Measurements from ENCODE around the gene KRT25.
"Not testable (repeated sequence)": the region's sequence is repeated elsewhere in the genome, so short reads cannot be mapped to it uniquely, and the experiment has no call there.

KRT25 gene

DNA sequence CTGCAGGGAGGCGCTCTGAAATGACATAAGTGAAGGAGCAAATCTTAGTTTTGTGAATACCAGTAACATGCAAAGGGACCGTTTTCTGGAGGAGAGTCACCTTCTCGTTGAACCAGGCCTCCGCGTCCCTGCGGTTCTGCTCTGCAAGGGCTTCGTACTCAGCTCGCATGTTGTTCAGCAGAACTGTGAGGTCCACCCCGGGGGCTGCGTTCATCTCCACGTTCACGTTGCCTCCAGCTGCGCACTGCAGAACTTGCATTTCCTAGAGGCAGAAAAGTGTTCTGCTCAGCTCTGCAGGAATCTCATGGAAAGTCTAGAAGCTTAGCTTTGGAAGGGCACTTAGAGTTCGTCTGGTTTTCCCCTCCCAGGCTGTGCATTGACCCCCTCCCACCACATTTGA, 4.1 kb downstream of the KRT25 start:
- ATAC-seq (no peak), DNase-seq (no peak)

DNA sequence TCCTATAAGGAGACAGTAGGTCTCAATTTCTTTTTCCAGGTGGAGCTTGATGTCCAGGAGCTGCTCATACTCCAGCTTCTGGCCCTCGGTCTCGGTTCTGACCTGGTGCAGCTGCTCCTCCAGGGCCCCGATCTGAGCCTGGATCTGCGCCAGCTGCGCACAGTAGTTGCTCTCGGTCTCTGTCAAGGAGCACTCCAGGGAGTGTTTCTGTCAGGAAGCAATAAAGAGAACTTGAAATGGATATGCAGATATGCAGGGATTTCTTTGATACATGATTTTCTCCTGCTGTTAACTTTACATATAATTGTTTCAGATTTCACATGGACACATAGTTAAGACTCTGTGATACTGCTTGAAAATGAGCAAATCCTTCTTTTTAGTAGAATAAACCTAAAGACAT, 4.7 kb downstream of the KRT25 start:
- no peak for DNase-seq
- no peak for ATAC-seq

DNA sequence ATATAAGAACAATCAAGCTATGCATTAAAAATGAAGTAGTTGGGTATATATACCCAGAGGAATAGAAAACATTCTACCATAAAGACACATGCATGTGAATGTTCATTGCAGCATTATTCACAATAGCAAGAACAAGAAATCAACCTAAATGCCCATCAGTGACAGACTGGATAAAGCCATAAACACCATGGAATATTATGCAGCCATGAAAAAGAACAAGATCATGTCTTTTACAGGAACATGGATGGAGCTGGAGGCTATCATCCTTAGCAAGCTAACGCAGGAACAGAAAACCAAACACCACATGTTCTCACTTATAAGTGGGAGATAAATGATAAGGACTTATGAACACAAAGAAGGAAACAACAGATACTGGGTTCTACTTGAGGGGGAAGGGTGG, 6.5 kb downstream of the KRT25 start:
- DNase-seq, ATAC-seq: not testable (repeated sequence)

DNA sequence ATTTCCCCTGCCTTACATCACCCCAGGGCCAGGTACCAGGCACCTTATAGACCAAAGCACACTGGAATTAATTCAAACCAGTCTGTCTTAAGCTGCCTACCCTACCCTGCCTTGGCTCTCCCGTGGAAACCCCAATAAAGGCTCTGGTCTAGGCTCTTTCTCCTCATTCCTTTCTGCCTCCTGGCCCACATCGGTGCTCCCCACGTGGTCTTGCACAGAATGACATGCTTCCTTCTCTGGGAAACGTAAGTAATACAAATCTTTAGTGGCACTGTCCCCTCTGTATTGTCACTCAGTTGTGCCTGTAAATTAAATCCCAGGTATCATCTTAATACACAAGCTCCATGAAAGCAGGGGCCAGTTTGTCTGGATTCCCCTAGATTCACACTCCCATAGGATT, 16.6 kb downstream of the KRT25 start:
- no peak for ATAC-seq
- no peak for DNase-seq

DNA sequence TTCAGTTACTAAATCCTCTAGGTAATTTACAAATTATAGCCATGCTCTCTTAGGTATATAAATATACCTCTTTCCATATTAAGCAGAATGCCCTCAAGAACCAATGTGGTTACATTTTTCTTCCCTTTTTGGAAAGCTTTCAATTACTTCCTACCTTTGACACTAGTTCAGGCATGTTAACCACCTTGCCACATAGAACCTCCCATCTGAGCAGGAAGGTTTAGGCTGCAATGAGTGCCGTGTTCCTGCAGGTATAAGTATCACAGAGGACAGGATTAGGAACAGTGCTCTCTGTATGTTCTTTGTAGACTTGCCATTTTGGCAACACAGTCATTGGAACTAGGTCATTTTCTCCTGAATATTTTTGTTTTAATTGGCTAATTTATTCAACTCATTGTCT, 20.1 kb downstream of the KRT25 start:
- no peak for ATAC-seq
- DNase-seq, result no peak

DNA sequence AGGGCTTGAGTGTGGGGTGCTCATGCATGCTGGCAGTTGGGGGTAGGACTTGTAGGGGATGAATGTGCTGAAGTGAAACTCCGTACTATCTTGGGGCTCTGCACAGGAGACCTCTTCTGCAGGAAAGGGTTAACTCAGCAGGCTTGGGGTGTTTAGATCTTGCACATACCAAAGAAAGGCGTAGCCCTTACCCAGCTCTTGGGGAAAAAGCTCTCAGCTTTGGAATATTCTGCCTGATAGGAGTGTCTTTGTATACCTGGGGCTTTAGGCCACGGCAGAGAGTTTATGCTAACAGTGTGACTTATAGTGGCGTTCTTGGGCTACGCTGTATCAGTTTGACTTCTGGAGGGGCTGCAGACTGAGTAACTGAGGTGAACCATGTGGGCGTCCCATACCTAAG, 21.1 kb downstream of the KRT25 start:
- ATAC-seq, result no peak
- no peak for DNase-seq

DNA sequence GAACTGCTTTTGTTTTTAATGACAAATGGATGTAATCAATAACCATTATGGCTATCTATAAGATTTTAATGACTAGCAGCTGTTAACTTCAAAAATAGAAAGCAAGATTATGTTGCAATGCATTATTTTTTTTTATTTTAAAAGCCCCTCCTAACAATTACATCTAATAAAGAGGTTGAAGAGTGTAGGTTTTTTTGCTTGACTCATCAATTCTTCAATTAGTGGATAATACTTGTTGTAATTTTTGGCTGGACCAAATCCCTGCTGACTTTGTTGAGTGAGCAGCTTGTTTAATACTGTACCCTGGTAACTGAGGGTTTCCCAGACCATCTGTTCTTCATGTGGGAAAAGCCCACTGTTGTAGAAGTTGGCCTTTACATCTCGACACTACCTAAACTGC, 24.2 kb downstream of the KRT25 start:
- ATAC-seq (no peak), DNase-seq (no peak)

DNA sequence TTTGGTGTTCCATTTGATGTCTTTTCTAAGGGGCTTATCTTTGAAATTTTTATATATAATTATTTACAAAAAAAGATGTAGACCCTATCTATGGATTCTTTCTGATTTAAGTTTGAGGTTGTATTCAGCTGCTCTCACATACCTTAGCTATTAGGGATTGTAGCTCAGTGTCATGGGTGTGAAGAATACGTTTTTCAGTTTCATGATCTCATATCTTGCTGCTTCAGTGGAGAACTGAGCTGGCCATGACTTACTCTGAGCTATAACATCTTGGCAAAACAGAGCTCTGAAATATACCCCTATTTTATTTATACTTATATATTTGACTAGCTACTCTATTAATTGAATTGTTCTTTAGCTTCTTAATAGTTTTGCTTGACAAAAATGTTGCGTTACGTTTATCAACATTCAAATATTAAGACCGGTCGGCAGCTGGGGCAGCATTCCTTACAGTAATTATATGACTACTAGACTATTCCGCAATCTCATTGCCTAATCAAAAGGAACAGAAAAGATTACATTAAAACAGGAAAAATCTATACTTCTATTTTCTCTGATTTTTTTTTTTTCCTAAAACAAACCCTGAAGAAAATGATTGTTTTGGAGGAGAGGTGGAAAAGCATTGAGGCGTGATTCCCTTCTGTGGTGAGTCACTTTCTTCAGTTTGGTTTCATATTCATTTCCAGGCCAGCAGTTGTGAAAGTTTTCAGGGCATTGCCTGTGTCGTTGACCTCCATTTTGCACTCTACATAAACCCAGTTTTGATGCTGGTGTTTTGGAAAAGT, 27.5 kb downstream of the KRT25 start:
- ATAC-seq (no peak), DNase-seq (no peak)

DNA sequence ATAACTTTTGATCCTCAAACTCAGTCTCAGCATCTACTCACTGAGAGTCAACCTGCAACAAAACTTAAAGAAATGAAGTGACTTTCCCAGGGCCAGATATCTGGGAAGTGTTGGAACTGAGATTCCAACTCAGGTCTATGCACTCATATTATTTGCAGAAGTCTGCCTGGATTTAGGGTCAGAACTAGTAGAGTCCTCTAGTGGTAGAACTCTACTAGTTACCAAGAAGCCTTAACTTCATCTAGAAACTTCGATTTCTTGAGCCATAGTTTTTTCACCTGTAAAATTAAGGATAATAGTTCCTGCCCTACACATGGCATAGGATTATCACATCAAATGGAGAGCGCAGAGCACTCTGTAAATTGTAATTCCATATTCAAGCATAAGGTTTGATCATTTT, 28.2 kb downstream of the KRT25 start:
- ATAC-seq (no peak), DNase-seq (no peak)

DNA sequence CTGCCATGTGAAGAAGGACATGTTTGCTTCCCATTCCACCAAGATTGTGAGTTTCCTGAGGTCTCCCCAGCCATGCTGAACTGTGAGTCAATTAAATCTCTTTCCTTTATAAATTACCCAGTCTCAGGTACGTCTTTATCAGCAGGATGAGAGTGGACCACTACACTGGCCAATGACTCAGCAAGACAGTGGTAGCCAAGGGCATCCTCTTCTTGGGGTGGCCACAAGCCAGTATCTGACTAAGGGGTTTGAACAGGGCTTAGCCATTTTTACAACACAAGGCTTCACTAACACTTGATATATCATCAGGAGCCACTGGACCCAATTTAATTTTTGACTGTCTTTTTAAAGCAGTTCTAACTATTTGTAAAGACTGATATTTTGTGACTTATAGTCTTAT, 30.5 kb downstream of the KRT25 start:
- DNase-seq (no peak), ATAC-seq (no peak)

DNA sequence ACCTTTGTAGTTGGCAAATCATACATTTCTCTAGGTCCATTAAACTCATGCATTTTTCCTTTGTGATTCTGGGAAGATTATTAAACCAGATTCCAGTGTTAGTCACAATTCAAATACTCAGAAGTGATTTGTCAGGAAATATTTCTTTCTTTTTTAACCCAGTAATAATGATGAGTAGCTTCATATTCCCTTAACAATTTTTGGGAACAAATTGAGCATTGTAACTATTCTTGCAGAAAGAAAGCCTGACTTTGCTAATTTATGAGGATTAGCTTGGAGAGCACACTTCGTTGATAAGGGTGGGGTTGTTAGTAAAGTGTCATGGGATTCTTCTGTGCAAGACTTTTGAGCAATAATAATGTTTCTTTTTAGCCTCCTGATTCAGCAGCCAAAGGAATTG, 32.9 kb downstream of the KRT25 start:
- DNase-seq (no peak), ATAC-seq (no peak)

DNA sequence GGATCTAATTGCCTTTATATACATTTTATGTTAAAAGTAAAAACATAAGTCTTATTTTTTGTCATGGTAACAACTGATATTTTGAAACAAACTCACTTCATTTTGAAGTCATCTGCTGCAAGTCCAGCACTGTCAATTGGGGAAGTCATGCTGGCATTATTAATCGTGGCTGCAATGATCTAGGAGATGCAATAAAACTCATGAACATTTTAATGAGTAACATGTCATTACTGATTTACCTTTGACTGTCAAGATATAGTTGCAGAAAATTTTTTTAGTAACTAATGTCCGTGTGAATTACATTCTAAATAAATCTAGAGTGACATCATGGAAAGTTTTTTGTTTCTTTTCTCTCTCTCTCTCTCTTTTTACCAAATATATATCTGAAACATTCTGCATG, 34.2 kb downstream of the KRT25 start:
- ATAC-seq (no peak), DNase-seq (no peak)

DNA sequence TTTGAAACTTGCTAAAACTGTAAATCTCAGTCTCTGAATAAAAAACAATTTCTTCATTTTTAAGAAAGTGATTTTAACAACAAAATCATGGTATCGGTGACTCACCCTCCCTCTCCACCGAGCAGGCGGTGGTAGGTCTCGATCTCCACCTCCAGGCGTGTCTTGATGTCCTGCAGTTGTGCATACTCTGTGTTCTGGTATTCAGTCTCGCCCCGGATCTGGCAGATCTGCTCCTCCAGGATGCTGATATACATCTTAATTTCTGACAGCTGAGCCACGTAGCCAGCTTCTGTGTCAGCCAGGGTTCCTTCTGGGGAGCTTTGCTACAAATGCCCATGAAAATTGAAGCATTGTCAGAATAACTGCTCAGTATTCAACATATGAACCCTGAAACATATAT, 36.2 kb downstream of the KRT25 start:
- ATAC-seq, result no peak

DNA sequence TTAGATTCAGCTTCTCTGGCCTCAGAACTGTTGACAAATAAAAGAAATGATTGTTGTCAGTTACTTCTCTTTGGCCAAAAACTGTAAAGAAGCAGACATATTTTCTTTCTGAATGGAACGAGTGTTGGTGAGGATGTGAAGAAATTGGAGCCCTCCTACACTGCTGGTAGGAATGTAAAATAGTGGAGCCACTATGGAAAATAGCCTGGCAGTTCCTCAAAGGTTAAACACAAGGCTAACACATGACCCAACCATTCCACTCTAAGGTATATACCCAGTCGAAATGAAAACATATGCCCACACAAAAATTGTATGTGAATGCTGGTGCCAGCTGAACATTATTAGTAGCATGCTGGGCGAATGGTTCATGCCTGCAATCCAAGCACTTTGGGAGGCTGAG, 37.4 kb downstream of the KRT25 start:
- no peak for DNase-seq
- ATAC-seq, result no peak

More for the DNA sequence above, 36.2 kb downstream of the KRT25 start:
- DNase-seq, result no peak

DNA sequence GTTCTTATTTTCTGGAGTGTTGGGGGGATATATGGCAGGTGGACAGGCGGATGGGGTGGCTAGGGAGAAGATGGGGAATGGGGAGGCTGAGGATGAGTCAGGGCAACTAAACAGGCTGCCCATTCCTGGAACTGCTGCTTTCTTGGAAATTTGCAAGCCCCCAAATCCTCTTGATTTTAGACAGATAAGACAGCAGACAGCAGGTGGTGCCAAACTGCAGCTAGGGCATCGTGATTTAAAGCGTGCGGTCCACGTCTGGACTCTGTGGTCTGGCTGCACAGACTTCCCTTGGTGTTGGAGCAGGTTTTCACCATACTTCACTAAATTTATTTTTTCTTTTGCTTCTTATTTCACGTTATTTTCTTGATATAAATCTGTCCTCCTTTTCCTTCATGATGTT, 40.7 kb downstream of the KRT25 start:
- no peak for ATAC-seq
- no peak for DNase-seq

DNA sequence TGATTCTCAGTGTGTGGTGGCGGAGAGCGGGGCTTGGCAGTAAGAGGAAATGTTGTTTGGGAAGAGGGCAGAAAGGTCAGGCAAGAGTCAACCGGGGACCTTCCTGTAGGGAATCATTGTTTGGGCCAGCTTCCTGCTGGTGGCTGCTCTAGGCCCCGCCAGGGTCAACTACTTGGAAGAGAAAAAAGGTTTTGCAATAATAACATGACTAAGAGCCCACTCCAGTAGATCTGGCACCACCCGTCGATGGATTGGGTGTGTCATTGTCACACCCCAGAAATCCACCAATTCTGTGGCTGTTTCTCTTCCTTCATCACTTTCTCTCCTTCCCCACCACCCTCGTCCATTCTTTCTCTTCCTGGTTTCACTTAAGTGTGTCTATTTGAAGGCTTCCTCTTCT, 47.4 kb downstream of the KRT25 start:
- ATAC-seq (no peak), DNase-seq (no peak)

DNA sequence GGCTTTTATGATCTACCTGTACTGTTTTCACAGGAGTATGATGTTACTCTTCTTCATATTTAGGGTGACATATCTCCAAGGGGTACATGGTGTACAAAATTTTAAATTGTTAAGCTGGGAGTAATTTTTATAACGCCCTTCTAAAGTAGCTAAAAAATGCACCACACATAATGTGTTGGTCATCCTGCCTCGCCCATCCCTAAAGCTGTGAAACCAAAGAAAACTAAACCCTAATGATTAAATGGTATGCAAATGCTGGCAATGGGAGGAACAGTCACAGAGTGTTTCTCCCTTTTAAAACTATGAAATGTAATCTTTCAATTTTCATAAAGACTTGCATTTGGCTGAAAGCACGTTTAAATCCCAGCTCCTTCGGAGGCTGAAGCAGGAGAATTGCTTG, 49.5 kb downstream of the KRT25 start:
- DNase-seq, result no peak
- ATAC-seq, result no peak

DNA sequence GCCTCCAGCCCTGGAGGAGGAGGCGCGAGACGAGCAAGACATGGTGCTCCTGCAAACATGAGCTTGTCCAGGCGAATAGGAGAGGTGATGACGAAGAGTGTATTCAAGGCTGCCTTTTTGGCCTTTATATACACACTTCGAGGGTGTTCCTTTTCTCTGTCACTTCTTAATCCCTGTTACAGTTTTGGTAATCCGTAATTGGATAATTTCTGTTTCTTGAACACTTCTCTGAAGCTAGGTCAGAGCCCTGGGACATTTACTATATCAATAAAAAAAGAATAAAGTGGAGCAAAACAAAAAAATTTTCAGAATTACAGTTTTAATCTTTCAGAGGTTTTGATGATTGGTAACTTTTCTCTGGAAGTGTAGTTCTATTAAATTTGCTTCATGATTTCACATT, 51.5 kb downstream of the KRT25 start, which contains the start of gene KRT24:
TSS of gene KRT24 (minus strand) at position 101 of the 400 bp plus-strand sequence. CDS start at position 42, 59 bp downstream.
- DNase-seq (no peak), ATAC-seq (no peak)

DNA sequence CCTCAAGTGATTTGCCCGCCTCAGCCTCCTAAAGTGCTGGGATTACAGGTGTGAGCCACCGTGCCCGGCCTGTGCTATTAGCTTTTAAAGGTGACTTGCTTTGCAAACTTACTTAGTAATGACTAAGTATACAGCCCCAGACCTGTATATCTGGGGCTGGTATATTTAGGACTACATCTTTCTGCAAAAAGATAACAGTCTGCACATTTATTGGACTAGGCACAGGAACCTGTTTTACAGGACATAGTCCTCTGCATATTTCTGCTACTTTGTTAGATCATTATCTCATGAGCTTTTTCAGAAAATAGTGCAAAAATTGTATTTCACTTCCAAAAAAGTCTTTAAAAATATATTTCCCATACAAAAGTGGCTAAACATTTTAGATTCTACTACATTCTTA, 52.9 kb downstream of the KRT25 start:
- ATAC-seq (no peak), DNase-seq (no peak)

DNA sequence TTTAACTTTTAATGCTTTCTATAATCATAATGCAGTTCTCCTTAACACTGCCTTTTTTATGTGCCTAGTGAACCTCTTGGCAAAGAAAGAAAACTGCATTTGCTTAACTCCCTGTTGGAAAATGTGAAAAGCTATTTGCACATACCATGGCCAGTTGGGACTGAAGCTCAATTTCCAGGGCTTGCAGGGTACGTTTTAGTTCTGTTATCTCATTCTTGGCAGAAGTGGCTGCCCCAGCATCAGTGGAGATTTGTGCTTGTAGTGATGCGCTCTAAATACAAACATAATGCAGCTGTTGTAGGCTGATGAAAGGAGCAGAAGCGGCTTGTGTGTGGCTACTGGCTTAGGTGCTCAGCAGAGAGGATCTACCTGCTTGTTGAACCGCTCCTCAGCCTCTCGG, 55.3 kb downstream of the KRT25 start:
- ATAC-seq (no peak), DNase-seq (no peak)

DNA sequence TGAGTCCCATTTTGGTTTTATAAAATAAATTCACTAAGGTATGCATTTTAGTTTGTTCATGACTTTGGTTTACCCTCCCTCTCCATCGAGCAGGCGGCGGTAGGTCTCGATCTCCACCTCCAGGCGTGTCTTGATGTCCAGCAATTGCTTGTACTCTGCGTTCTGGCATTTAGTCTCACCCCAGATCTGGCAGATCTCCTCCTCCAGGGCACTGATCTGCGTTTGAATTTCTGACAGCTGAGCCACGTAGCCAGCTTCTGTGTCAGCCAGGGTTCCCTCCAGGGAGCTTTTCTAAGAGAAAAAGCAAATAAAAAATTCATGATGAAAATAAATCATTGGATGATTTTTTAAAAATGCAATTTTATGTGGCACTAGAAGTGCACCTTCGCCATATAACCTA, 55.8 kb downstream of the KRT25 start:
- DNase-seq, result no peak
- no peak for ATAC-seq

Data from stimulated activated naive CD8-positive, alpha-beta T cell treated with anti-CD3 and anti-CD28 coated beads, Interleukin-15, Interleukin-2, amounts not matched to agents 100 U/mL and 50 U/mL, for 24 hours (primary cell).